Measurements from ENCODE around the gene NEURL1.

GRCh38 chr10:103563231-103564115 is 70.0 kb downstream of the NEURL1 start:
- TF ChIP-seq EZH2 (IDR thresholded peaks at IDR 0.05; ENCODE audit: low read length, unreplicated experiment) (no peak), CTCF (conservative IDR thresholded peaks at IDR 0.05; ENCODE audit: low read depth, low read length) (no peak)

Measured in PC-3 (cell line).